Uterus (tissue), 2 donors: ENCODE measurements around the gene DPP6.
"Not testable (repeated sequence)": the region's sequence is repeated elsewhere in the genome, so short reads cannot be mapped to it uniquely, and the experiment has no call there.

ENCODE experiments used
- CTCF ChIP-seq, 4 experiments: fragments of 200-600 bp in 2 of 4; fragments of 450-650 bp in 2 of 4; sonication (generic) in 2 of 4; IDR thresholded peaks; one replicate each; pipeline ENCODE4 v1.5.1; 2016 to 2019; ENCODE audit warnings: antibody characterized with exemption in 4 of 4, mild to moderate bottlenecking in 2 of 4, moderate library complexity in 1 of 4
- POLR2A ChIP-seq, 2 donors: fragments of 450-650 bp; IDR thresholded peaks; one replicate each; pipeline ENCODE4 v1.6.1; 2016; ENCODE audit warnings: antibody characterized with exemption in 2 of 2, mild to moderate bottlenecking in 1 of 2, moderate library complexity in 1 of 2

- TF ChIP-seq CTCF (IDR thresholded peaks at IDR 0.05) = peak in 1 of 4 experiments; percentile 9
- TF ChIP-seq POLR2A (IDR thresholded peaks at IDR 0.05) = not testable (repeated sequence)
Observed at GRCh38 chr7:154039466-154040165, 12.6 kb upstream of the DPP6 start.
